Frontal cortex (tissue), 4 donors: Measurements from ENCODE around the gene MTCH1. TPM values are rescaled to one million over a fixed set of nuclear protein-coding genes. Genes with fewer than 3 reads are reported as not detected.

Source experiments
- DNase-seq, 2 donors: peaks; one replicate each; pipeline ENCODE4 v3.0.0; 2012; ENCODE audit warnings: low spot score in 2 of 2
- FAIRE-seq: peaks from 2 replicates; lab custom pipeline; 2012; peaks lifted over from hg19 to GRCh38; lab: Jason Lieb, UNC
- total RNA-seq: library from RNA; depleted of rRNA; stranded (reverse); fragments of >200 nt; gene quantifications from one replicate; pipeline ENCODE4 v1.2.3, GENCODE V29; 2014
- donor health status: control.
- donor health status: control.
- donor health status: control.

MTCH1 gene
- total RNA-seq, 1 donor from 2014 or later, result 152 TPM

DNA sequence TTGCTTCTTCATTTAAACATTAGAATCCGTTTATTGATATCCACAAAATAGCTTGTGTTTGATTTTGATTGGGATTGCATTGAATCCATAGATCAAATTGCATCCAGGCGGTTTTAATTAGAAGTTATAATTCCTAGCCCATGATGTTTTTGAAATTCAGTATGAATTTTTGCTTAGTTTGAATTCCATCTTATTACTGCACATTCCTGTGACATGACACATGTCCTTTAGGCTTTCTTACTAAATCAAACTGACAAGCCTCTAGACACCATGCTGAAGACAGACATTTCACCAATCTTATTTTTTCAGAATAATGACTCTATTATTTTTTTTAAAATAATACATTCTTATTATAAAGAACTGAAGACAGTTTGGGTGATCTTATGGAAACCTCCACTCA is 52.9 kb downstream of the MTCH1 start:
- FAIRE-seq (no peak), DNase-seq (no peak)

DNA sequence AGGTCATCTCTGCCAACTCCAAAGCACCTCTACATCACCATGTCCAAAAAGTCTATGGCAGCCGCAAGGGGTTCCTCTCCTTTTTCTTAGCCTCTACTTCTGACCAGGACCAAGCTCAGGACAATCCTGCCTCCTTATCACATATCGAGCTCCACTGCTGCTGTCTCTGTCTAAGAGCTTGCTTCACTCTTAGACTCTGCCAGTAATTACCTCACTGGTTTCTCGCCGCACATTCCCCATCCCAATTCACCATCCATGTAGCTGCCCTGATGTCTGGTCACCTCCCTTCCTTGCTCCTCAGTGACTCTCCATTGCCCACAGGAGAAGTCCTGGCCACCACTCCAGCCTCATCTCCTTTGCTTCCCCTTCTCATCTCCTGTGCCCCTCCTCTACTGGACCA is 55.5 kb downstream of the MTCH1 start:
- no peak for FAIRE-seq
- no peak for DNase-seq

DNA sequence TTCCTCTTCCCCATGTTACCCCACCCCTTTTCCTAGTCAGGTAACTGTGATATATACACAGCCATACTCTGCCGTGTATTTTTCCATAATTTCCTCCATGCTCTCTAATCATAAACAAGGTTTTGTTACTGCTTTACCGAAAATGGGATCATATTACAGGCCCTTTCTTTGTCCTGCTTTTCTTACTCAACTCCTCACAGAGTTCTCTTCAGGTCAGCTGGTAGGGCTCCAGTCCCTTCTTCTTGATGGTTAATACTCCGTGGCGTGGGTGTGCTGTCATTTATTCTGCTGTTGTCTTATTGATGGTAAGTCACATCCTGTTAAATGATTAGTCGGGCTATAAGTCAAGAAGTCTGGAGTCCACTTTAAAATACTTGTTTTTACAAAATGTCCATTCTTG is 56.4 kb downstream of the MTCH1 start:
- no peak for FAIRE-seq

GRCh38 chr6:36929152-36929551 is 56.8 kb downstream of the MTCH1 start:
- no peak for FAIRE-seq
- DNase-seq, result no peak

More for the DNA sequence above, 56.4 kb downstream of the MTCH1 start:
- DNase-seq, result no peak

GRCh38 chr6:36928547-36928918 is 57.5 kb downstream of the MTCH1 start:
- DNase-seq (no peak), FAIRE-seq (no peak)

DNA sequence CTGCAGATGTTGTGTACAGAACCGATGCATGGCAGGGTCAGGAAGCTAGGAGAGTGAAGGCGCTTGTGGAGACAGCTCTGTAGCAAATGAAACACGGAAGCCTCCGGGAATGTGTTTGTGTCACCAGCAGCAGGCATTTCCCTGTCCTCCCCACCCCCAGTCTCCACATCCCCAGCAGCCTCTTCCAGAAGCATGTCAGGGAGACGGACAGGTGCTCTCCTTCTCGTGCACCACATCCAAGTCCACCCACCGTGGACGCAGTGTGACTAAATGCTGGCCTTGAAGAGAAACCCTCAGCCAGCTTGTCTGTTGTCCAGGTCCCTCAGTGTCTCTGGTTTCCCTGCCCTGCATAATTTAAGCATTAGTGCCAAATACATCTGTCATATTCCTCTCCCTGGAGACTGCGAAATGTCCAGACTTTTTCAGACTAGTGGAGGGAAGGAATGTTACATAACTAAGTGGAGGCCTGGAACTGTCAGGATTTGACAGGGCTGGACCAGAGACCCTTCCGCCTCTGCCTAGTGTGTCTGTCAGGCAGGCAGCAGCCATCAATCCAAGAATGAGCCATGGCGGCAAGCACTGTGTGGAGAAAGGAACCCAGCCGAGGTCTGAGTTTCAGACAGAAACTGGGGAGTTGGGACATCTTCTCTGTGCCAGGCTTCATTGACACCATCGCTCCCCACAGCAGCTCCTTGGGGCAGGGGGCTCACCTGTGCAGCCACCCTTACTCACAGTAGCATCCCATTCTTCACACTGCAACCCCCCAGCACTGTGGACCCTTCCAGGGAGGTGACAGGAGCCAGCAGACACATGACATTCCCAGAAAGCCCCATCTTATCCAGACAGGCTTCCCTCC is 58.1 kb downstream of the MTCH1 start:
- FAIRE-seq, result no peak
- DNase-seq, result no peak

DNA sequence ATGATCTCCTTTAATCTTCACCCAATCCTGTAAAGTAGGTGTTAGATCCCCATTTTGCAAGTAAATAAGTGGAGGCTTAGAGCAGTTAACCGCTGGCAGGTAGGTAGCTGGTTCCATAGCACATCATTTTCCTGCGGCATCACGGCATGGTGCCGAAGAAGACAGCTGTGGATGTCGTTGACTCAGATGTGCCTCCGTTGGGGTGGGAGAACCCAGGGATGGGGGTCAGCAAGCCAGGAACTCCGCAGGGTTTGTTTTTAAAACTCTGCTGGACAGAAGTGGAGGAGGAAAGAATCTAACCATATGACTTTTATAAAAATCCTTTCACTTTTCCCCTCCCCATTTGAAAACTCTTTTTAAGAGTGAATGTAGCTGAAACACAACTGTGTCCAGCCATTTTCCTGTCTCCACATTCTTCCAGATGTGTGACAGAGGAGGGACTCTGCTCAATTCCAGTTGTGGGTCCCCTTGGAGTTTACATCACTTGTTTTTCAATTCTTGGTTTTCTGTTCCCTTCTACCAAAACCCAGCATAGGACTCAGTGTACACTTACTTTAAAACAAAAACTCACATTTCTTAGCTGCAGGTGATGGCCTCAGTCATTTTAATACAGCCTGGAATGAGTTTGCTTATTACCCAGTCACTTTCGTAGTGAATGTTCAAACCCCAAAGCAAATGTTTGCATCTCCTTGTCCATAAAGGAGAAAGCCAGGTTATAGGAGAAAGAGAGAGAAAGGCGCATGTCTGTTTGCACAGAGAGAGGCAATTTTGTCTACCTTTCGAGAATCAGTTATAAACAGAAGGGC is 59.1 kb downstream of the MTCH1 start:
- FAIRE-seq, result no peak
- DNase-seq, result no peak

GRCh38 chr6:36925809-36926208 is 60.2 kb downstream of the MTCH1 start:
- no peak for FAIRE-seq

DNA sequence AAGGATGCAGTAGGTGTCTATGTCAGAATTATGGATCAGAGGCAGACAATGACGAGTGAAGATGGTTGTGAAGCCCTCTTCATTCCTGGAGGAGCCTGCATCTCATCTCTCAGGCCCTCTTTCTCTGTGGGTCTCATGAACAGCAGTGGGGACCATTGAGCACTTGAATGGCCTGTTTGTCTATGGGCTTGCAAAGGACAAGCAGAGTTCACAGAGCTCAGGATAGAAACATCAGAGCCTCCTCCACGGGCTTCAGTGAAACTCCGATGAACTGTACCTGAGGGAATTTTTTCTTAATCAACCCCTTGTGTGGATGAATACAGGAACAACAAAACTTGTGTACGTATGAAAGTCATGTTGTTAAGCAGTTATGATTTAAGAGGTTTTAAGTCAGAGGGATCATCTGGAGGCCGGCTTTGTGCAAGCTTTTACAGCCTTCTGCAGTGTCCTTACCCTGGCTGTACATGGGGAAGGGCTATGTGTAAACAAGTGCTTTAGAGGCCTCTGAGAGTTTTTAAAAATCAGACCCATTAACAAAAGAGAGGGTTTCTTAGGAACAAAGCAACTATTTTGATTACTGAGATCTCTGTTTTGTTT is 61.1 kb downstream of the MTCH1 start:
- no peak for DNase-seq

More at GRCh38 chr6:36925809-36926208, 60.2 kb downstream of the MTCH1 start:
- DNase-seq, result no peak

DNA sequence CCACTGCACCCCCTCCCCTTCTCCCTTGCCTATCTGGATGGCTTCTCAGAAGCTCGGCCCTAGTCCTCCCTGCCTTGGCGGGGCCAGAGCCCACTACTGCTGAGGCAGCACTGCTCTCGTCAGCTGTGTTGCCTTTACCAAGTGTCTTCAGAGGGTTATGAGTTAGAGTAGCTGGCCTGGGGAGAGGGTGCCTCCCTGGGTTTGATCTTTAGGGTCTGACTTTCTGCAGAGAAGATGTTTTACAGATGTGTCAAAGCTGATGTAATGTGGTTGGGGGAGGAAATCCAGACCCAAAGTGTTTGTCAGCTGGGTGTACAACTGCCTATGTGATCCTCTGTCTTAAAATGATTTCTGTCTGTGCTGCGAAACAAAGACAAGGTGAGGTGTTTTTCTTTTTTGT is 61.9 kb downstream of the MTCH1 start:
- DNase-seq, result no peak
- no peak for FAIRE-seq

More for the DNA sequence above, 61.1 kb downstream of the MTCH1 start:
- FAIRE-seq, result no peak

DNA sequence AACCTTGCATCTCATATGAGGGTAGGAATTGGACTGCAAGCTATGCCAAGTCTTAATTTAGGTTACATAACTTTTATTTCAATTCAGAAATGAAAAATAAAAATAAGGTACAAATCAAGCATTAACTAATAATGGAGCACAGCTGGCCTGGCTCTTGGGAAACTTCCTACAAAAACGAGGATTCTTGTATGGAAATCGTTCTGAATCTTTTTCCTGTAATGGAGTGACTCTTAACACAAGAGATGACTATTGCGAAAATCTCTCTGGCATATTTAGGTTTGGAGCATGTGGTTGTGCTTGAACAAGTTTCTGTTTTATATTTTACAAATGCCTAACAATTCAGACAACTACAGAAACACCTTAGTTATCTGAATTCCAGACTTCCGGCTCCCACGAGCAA is 65.5 kb downstream of the MTCH1 start:
- FAIRE-seq (no peak), DNase-seq (no peak)

- no peak for FAIRE-seq
- DNase-seq, result no peak
These were observed 65.9 kb downstream of the MTCH1 start for GRCh38 chr6:36920049-36920448.

Other genes with a start within 250 kb of the MTCH1 start
- gene CPNE5, start 146.8 kb downstream of the MTCH1 start, total RNA-seq, result 12.6 TPM
- gene PPIL1, start 111.4 kb downstream of the MTCH1 start, total RNA-seq, result 40.8 TPM
- 28.9 TPM for gene C6orf89, start 100.2 kb downstream of the MTCH1 start, total RNA-seq
- gene PI16, start 31.5 kb downstream of the MTCH1 start, total RNA-seq, result under 0.01 TPM
- 0.82 TPM for gene FGD2, start 19.5 kb upstream of the MTCH1 start, total RNA-seq
- gene PIM1, start 184.0 kb upstream of the MTCH1 start, total RNA-seq, result 20.4 TPM